Spinal cord (tissue), 10 donors: Measurements from ENCODE around the gene PLXND1. TPM values are rescaled to one million over a fixed set of nuclear protein-coding genes. Genes with fewer than 3 reads are reported as not detected.

ENCODE experiments used
- DNase-seq, 6 donors: peaks; one replicate each; pipeline versions ENCODE4 v3.0.0 to v3.0.0-alpha.2; 2013 to 2015; ENCODE audit warnings: low spot score in 6 of 6, low read depth in 4 of 6
- H3K27ac ChIP-seq: one replicate; pipeline ENCODE4 v1.5.1; 2013; ENCODE audit warnings: low read depth, low read length, control low read depth
- H3K27me3 ChIP-seq: one replicate; pipeline ENCODE4 v1.6.1; 2013; ENCODE audit warnings: low read length; ENCODE audit not compliant: control insufficient read depth, insufficient read depth
- H3K36me3 ChIP-seq: one replicate; pipeline ENCODE4 v1.6.1; 2013; ENCODE audit warnings: low read length; ENCODE audit not compliant: control insufficient read depth, insufficient read depth
- H3K4me1 ChIP-seq: one replicate; pipeline ENCODE4 v1.6.1; 2013; ENCODE audit warnings: low read length; ENCODE audit not compliant: control insufficient read depth, insufficient read depth
- H3K4me3 ChIP-seq: one replicate; pipeline ENCODE4 v1.5.1; 2013; ENCODE audit warnings: low read depth, low read length, control low read depth
- H3K9me3 ChIP-seq: one replicate; pipeline ENCODE4 v1.6.1; 2013; ENCODE audit warnings: low read length; ENCODE audit not compliant: control insufficient read depth, insufficient read depth
- WGBS: methylation state at CpG from one replicate; pipeline ENCODE4 v1.1.5; 2013; ENCODE audit warnings: missing lambda C conversion rate; ENCODE audit not compliant: insufficient coverage; 5-methylcytosine and 5-hydroxymethylcytosine counted together
- polyA plus RNA-seq, 2 donors: library from polyadenylated mRNA; unstranded; fragments of 120-200 nt; gene quantifications; one replicate each; pipeline ENCODE4 v1.2.1, GENCODE V29; 2013; ENCODE audit not compliant: insufficient read length in 2 of 2
- total RNA-seq, 2 donors: library from RNA; depleted of rRNA in 1 of 2; stranded (reverse); fragments of 120-200 nt in 1 of 2; fragments of >200 nt in 1 of 2; gene quantifications; one replicate each; pipeline versions ENCODE4 v1.2.3 to v1.2.4, GENCODE V29; 2013 to 2014
- donor health status: healthy.

Gene PLXND1
- total and polyA plus RNA-seq, 4 donors = 59.0 to 110 (median 65.9) TPM

- no peaks in the 10 kb centered on the region for H3K9me3 ChIP-seq
- 93% methylated on average over 14 of the region's 18 CpGs for WGBS
- H3K27me3 ChIP-seq = no peaks in the 10 kb centered on the region
- no peak within 1 kb of the TSS for H3K4me3 ChIP-seq
- H3K36me3 ChIP-seq = no peaks in the 10 kb centered on the region
- no peak for DNase-seq
- peaks cover 23% of the 10 kb centered on the region for H3K4me1 ChIP-seq
- H3K27ac ChIP-seq = no peak within 1 kb of the TSS
These were observed 77.8 kb downstream of the PLXND1 start, which contains the start of gene RHO for GRCh38 chr3:129528589-129529100. TSS of gene RHO (plus strand) at chr3:129528639. CDS start at chr3:129528734, 95 bp downstream.

GRCh38 chr3:129527262-129527661 is 79.2 kb downstream of the PLXND1 start:
- no peak for DNase-seq
- WGBS = 89% methylated on average over 6 of the region's 11 CpGs
- H3K4me3 ChIP-seq = no peak overlapping the region
- no peaks in the 10 kb centered on the region for H3K9me3 ChIP-seq
- H3K36me3 ChIP-seq = peaks cover 5% of the 10 kb centered on the region
- no peaks in the 10 kb centered on the region for H3K27me3 ChIP-seq
- H3K4me1 ChIP-seq = peaks cover 29% of the 10 kb centered on the region
- no peak overlapping the region for H3K27ac ChIP-seq

- H3K36me3 ChIP-seq = peaks cover 5% of the 10 kb centered on the region
- no peaks in the 10 kb centered on the region for H3K9me3 ChIP-seq
- 71% methylated on average over 4 of the region's 12 CpGs for WGBS
- H3K4me1 ChIP-seq = peaks cover 39% of the 10 kb centered on the region
- H3K4me3 ChIP-seq = no peak overlapping the region
- no peak overlapping the region for H3K27ac ChIP-seq
- no peaks in the 10 kb centered on the region for H3K27me3 ChIP-seq
- no peak for DNase-seq
These were observed 80.2 kb downstream of the PLXND1 start for GRCh38 chr3:129526121-129526900.

GRCh38 chr3:129525341-129525968 is 81.0 kb downstream of the PLXND1 start:
- Histone ChIP-seq H3K4me1 (peaks cover 41% of the 10 kb centered on the region), H3K9me3 (no peaks in the 10 kb centered on the region), H3K27me3 (no peaks in the 10 kb centered on the region), H3K4me3 (no peak overlapping the region), H3K27ac (no peak overlapping the region), H3K36me3 (peaks cover 5% of the 10 kb centered on the region)
- 92% methylated on average over 5 of the region's 8 CpGs for WGBS
- no peak for DNase-seq

- no peaks in the 10 kb centered on the region for H3K9me3 ChIP-seq
- no peak for DNase-seq
- H3K4me3 ChIP-seq = no peak overlapping the region
- H3K27me3 ChIP-seq = no peaks in the 10 kb centered on the region
- peaks cover 41% of the 10 kb centered on the region for H3K4me1 ChIP-seq
- peaks cover 18% of the 10 kb centered on the region for H3K36me3 ChIP-seq
- no peak overlapping the region for H3K27ac ChIP-seq
- 95% methylated on average over 2 of the region's 4 CpGs for WGBS
These were observed 82.4 kb downstream of the PLXND1 start for GRCh38 chr3:129524081-129524480.

- H3K4me3 ChIP-seq = no peak overlapping the region
- H3K9me3 ChIP-seq = no peaks in the 10 kb centered on the region
- H3K4me1 ChIP-seq = peaks cover 47% of the 10 kb centered on the region
- no peaks in the 10 kb centered on the region for H3K27me3 ChIP-seq
- WGBS = 95% methylated on average over 5 of the region's 5 CpGs
- peaks cover 29% of the 10 kb centered on the region for H3K36me3 ChIP-seq
- DNase-seq = no peak
- H3K27ac ChIP-seq = no peak overlapping the region
These were observed 83.5 kb downstream of the PLXND1 start for GRCh38 chr3:129522953-129523352.

GRCh38 chr3:129521611-129522010 is 84.9 kb downstream of the PLXND1 start:
- H3K36me3 ChIP-seq = peaks cover 42% of the 10 kb centered on the region
- no peaks in the 10 kb centered on the region for H3K9me3 ChIP-seq
- peak in 3 of 6 donors; percentile 29 to 87 (median 83) for DNase-seq
- no peak overlapping the region for H3K27ac ChIP-seq
- 16% methylated on average over 3 of the region's 8 CpGs for WGBS
- no peak overlapping the region for H3K4me3 ChIP-seq
- peaks cover 49% of the 10 kb centered on the region for H3K4me1 ChIP-seq
- no peaks in the 10 kb centered on the region for H3K27me3 ChIP-seq

GRCh38 chr3:129520960-129521359 is 85.5 kb downstream of the PLXND1 start:
- Histone ChIP-seq H3K4me1 (peaks cover 49% of the 10 kb centered on the region), H3K27me3 (no peaks in the 10 kb centered on the region), H3K36me3 (peaks cover 49% of the 10 kb centered on the region), H3K4me3 (no peak overlapping the region), H3K9me3 (no peaks in the 10 kb centered on the region), H3K27ac (no peak overlapping the region)
- WGBS = 46% methylated on average over 3 of the region's 4 CpGs
- DNase-seq = peak in 1 of 6 donors; percentile 39

- 79% methylated on average over 10 of the region's 15 CpGs for WGBS
- H3K36me3 ChIP-seq = peaks cover 57% of the 10 kb centered on the region
- H3K9me3 ChIP-seq = no peaks in the 10 kb centered on the region
- no peak overlapping the region for H3K4me3 ChIP-seq
- peaks cover 49% of the 10 kb centered on the region for H3K4me1 ChIP-seq
- no peaks in the 10 kb centered on the region for H3K27me3 ChIP-seq
- no peak overlapping the region for H3K27ac ChIP-seq
- DNase-seq = peak in 2 of 6 donors; percentile 34 to 70
These were observed 86.4 kb downstream of the PLXND1 start for GRCh38 chr3:129519896-129520715.
